Left renal cortex interstitium (tissue), 4 donors: ENCODE measurements around the gene NAXE. TPM values are rescaled to one million over a fixed set of nuclear protein-coding genes. Genes with fewer than 3 reads are reported as not detected.
A peak's percentile ranks its signal among the peaks of the same experiment; 100 is the strongest.
"Not testable (repeated sequence)": the region's sequence is repeated elsewhere in the genome, so short reads cannot be mapped to it uniquely, and the experiment has no call there.

Experiments
- DNase-seq, 4 donors: peaks; one replicate each; pipeline ENCODE4 v3.0.0-alpha.2; 2013; ENCODE audit warnings: low read depth in 4 of 4, low spot score in 2 of 4, missing footprints in 1 of 4
- polyA plus RNA-seq, 4 donors: library from polyadenylated mRNA; unstranded; fragments of 120-200 nt; gene quantifications; one replicate each; pipeline ENCODE4 v1.2.1, GENCODE V29; 2013; ENCODE audit not compliant: insufficient read length in 4 of 4

NAXE gene
- polyA plus RNA-seq, 4 donors, result 64.7 to 86.7 (median 77.2) TPM

GRCh38 chr1:156592158-156592909 is 758 bp downstream of the NAXE start:
- DNase-seq, result no peak

DNA sequence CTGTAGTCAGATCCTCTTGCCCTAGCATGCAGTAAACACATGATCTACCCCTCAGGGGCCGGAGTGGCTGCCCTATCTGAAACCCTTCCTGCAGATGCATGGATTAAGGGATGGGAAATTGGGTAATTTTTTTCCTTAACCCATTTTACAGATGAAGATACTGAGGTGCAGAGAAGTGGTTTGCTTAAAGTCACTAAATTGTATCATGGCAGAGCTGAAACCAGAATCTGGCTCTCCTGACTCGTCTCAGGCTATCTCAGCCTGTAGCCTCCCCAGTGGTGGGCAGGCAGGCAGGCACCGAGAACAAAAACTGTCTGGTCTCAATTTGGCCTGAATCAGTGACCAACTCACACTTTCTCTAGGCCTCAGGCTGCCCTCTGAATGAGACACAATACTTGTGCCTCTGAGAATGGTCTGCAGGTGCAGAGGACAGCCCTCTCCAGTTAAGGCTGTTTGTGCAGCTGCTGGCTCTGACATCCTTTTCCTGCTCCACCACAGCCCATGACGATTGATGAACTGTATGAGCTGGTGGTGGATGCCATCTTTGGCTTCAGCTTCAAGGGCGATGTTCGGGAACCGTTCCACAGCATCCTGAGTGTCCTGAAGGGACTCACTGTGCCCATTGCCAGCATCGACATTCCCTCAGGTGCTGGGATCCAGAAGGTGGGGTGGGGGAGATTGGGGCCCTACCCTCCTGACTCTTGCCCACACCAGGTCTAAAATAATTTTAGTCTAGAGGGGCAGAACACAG is 1.5 kb downstream of the NAXE start:
- DNase-seq, result no peak

- no peak for DNase-seq
These were observed 2.0 kb downstream of the NAXE start for GRCh38 chr1:156593661-156593989.

DNA sequence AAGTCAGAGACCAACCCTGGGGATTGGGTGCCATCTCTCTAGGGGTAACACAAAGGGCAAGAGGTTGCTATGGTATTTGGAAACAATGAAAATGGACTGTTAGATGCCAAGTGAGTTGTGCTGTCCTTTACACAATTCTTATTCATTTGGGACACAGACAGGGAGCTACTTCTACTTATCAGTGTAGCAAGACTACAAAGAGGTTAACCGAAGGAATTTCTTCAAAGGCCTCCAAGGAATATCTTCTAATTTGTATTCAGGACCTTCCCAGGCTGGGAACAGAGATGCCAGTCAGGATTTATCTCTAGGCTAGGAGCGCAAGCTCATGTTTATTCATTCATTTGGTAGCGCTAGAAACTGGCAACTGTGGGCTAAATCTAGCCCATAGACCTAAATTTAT is 2.6 kb downstream of the NAXE start:
- no peak for DNase-seq

DNA sequence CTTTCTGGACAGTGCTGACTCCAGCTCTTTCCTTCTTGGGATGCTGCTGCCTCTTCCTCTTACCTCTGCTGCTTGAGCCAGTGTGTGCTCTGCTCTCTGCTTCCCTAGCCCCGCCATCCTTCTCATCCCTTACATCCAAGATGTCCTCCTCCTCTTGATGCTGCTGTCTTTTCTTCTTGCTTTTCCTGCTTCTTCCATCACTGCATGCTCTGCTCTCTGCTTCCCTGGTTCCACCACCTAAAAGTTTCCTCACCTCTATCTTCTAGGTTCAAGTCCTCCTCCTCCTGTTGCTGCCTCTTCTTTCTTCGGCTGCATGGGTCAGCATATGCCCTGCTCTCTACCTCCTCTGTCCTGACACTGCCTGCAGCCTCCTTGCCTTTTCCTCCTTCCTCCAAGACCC is 3.4 kb downstream of the NAXE start:
- DNase-seq, result no peak

GRCh38 chr1:156596426-156596825 is 4.8 kb downstream of the NAXE start:
- DNase-seq, result no peak

DNA sequence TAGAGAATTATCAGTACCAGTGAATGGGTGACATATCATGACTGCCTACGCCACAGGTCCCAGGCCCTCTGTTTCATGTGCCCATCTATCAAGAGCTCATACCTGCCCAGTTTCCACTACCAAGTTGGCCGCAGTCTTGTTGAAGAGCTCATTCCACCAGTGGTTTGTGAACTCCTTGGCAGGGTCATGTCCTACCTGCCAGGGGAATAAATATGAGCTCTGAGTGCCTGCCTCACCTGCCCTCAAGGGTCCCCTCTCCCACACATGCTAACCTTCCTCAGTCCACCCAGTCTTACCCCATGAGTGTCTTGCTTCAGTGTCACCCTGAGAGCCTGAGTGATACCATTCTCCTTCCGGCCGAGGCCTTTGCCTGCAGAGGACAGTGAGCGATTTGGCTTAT is 6.5 kb downstream of the NAXE start:
- no peak for DNase-seq

GRCh38 chr1:156598731-156599432 is 7.3 kb downstream of the NAXE start:
- no peak for DNase-seq

DNA sequence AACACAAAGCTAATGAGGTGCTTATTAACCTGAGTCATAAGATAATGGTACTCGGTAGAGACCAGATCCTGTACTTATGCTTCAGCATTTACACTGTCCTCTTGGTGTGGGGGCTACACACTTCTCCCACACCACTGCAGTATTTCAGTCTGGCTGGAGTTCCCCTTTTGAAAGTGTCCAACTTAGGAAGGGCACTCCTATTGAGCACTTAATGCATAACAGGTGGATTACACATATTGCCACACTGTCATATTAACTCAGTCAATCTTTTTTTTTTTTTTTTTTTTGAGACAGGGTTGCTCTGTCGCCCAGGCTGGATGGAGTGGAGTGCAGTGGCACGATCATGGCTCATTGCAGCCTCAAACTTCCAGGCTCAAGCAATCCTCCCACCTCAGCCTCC is 8.2 kb downstream of the NAXE start:
- no peak for DNase-seq

DNA sequence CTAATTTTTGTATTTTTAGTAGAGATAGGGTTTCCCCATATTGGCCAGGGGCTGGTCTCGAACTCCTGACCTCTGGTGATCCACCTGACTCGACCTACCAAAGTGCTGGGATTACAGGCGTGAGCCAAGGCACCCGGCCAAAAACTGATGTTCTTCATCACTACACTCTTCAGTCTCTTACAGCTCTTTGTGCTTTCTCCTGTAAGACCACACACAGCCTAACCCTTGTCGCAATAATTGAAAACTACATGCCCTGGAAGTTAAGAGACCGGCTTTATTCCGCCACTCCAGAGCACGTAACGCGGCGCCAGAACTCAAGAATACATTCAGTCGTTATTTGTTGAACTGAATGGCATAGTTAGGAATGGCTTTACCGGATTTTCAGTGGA is 9.2 kb downstream of the NAXE start:
- DNase-seq, result no peak

DNA sequence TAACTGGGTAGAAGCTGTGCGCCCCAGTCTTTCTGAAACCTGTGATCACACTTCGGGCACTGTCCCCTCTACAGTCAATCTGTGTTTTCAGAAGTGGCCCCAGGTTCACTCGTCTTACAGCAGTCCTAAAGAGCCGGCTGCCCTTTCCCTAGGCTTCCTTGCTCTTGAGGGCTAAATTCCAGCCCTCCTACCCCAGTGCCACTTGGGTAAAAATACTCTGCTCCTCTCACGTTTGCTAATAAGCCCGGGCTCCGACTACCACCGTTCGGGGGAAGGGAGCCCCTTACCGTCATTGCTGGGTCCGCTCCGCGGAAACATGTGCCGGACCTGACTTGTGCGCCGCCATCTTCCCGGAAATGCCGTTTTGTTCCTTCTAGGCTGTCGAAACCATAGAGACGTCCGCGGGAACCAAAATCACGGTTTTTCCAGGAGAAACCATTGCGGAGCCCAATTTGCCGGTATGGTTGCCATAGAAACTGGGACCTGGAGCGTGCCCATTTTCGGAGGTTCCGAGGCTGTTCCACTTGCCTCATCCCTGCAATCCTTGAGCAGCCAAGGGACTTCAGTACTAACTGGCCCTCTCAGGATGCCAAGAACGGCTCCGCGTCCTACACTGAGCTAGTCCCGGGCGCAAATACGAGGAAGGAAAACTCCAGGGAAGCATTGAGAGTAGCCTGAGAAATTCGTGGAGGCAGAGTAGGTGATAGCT is 9.7 kb downstream of the NAXE start, which contains the start of gene GPATCH4:
Gene GPATCH4 (minus strand): TSS at position 358 of the 709 bp plus-strand sequence.
- DNase-seq, result peak in 2 of 4 donors; percentile 70 to 82

DNA sequence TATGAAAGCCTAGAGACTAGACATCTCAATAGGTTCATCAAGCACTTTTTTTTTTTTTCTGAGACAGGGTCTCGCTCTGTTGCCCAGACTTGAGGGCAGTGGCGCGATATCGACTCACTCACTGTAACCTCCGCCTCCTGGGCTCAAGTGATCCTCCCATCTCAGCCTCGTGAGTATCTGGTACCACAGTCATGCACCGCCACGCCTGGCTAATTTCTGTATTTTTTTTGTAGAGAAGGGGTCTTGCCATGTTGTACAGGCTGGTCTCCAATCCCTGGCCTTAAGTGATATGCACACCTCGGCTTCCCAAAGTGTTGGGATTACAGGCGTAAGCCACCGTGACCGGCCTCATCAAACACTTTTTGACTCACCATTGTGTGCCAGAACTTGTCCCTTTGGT is 10.3 kb downstream of the NAXE start:
- no peak for DNase-seq

DNA sequence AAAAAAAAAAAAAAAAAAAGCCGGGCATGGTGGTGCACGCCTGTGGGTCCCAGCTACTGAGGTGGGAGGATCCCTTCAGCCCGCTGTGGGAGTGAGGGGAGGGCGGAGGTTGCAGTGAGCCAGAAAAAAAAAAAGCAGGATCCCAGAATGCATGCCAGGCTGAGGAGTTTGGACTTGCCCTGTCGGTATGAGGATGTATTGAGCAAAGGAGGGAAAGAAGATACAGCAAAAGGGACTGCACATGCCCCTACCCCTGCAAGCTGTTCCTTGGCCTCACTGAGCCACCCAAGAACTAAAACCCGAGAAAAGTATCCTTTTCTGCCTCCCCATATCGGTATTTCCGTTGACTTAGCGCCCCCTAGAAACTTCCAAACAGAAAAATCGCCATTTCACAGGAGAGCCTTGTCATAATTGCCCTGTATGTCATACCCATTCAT is 11.0 kb downstream of the NAXE start:
- DNase-seq, result no peak

- DNase-seq, result not testable (repeated sequence)
These were observed 15.8 kb downstream of the NAXE start for GRCh38 chr1:156607344-156607743.

DNA sequence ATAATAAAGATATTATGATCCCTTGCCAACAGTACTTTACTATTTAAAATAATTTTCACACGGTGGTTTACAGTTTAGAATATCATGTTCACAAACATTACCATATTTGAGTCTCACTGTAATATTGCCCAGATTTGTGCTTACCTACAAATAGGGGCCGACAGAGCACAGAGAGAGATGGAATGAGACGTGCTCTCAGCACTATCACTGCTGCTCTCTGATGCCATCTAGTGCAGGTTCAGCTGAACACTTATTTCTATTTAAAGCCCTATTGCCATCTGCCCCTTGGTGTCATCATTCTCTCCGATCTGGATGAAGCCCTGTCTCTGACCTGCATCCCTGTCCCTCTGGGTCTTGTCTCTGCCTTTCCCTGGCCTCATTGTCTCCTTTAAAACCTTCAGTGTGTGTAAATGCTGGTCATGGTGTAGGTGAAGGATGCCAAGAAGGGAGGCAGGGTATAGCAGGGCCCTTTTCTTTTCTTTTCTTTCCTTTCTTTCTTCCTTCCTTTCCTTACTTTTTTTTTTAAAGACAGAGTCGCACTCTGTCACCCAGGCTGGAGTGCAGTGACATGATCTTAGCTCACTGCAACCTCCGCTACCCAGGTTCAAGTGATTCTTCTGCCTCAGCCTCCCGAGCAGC is 16.6 kb downstream of the NAXE start:
- DNase-seq, result no peak

GRCh38 chr1:156608981-156609380 is 17.4 kb downstream of the NAXE start:
- DNase-seq, result no peak

DNA sequence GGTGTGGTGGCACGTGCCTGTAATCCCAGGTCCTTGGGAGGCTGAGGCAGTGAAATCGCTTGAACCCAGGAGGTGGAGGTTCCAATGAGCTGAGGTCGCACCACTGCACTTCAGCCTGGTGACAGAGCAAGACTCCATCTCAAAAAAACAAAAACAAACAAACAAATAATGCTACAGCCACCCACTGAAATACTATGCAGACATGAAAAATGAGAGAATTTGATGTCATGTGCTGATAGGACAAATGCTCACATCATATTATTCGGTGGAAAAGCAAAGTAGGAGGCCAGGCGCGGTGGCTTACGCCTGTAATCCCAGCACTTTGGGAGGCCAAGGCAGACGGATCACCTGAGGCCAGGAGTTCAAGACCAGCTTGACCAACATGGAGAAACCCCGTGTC is 18.5 kb downstream of the NAXE start:
- not testable (repeated sequence) for DNase-seq

DNA sequence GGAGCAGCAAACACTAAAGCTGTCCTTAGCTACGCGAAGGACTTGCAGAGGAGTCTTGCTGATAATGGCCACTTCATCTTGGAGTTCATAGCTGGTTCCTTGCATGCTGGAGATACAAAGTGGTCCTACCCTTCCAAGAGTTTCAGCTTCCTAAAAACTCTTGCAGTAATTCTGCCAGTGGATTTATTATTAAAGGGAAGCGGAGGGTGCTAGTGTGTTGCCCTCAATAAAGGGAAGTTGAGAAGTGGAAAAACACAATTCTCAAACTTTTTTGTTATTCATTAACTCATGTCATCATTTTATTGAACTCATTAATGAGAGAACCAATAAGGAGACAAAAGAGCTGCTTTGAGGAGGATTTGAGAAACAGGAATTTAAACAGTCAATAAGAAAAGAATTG is 21.1 kb downstream of the NAXE start:
- DNase-seq, result no peak

- DNase-seq, result no peak
These were observed 24.4 kb downstream of the NAXE start for GRCh38 chr1:156615946-156616345.

GRCh38 chr1:156616463-156616862 is 24.9 kb downstream of the NAXE start:
- DNase-seq, result peak in 3 of 4 donors; percentile 63 to 90 (median 84)
